HAP-1 (cell line): Measurements from ENCODE around the gene HENMT1.
"Not testable (repeated sequence)": the region's sequence is repeated elsewhere in the genome, so short reads cannot be mapped to it uniquely, and the experiment has no call there.

Experiments used
- DNase-seq, 2 experiments: peaks; one replicate each; pipeline ENCODE4 v3.0.0-alpha.2; 2016 to 2020; ENCODE audit warnings: low spot score in 2 of 2
- H3K27me3 ChIP-seq: fragments of 250-450 bp; sonication (Bioruptor Pico); 2 replicates; pipeline ENCODE4 v1.5.1; 2020; ENCODE audit warnings: low read depth, mild to moderate bottlenecking, moderate library complexity
- H3K36me3 ChIP-seq: fragments of 250-450 bp; sonication (Bioruptor Pico); replicated peaks from 2 replicates; pipeline ENCODE4 v1.5.1; 2020; ENCODE audit warnings: mild to moderate bottlenecking
- H3K4me1 ChIP-seq: fragments of 250-450 bp; sonication (Bioruptor Pico); 2 replicates; pipeline ENCODE4 v1.5.1; 2020; ENCODE audit warnings: mild to moderate bottlenecking
- H3K4me3 ChIP-seq: fragments of 250-450 bp; sonication (Bioruptor Pico); 2 replicates; pipeline ENCODE4 v1.5.1; 2020; ENCODE audit warnings: mild to moderate bottlenecking, moderate library complexity
- H3K9me3 ChIP-seq: fragments of 250-450 bp; sonication (Bioruptor Pico); 2 replicates; pipeline ENCODE4 v1.5.1; 2020; ENCODE audit warnings: mild to moderate bottlenecking, moderate library complexity
- in situ Hi-C: fragments of 300-500 bp; cut with MboI; formaldehyde crosslinking; loops from 3 replicates; pipeline ENCODE4 v1.14.3; 2020; ENCODE audit warnings: low sequenced_read_pairs, inconsistent platforms, mixed read lengths

The HENMT1 gene

DNA sequence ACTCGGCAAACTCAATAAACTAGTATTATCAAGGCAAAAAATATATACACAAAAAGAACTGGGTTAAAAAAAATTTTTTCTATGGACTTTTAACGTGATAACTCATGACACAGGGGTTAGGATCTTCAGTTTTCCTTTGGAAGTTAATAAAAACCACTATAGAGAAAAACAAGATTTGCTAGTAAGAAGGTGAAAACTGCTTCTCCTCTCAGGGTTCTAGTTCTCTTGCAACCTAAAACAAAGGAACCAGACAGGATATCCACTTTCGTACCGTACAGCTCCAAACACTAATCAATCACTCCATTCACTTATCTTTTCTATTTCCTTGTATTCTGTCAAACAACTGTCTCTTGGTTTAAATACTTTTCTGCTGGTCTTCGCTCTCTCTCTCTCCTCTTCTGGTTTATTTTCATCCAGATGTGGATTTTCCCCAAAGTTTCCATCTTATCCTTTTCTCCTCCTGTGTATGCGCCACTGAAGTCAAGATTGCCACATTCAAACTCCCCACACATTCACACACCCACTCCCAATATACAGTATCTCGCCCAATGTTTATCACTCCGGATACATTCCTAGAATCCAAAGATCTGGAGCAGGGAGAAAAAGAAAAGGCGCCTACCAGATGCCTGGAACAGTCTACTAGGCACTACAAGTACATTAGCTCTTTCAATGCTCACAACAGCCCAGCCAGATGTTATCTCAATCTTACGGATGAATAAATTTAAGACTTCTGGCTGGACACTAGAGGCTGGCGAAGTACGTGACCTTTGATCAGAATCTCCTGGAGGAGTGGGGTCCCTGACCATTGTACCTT lies 30.4 kb upstream of the HENMT1 start:
- peaks cover 17% of the 10 kb centered on the region for H3K36me3 ChIP-seq
- in situ Hi-C loops: no loop called here
- peak overlapping the region; percentile 92 for H3K4me3 ChIP-seq
- H3K4me1 ChIP-seq: peaks cover 19% of the 10 kb centered on the region
- no peak for DNase-seq
- H3K9me3 ChIP-seq: no peaks in the 10 kb centered on the region
- H3K27me3 ChIP-seq: no peaks in the 10 kb centered on the region

DNA sequence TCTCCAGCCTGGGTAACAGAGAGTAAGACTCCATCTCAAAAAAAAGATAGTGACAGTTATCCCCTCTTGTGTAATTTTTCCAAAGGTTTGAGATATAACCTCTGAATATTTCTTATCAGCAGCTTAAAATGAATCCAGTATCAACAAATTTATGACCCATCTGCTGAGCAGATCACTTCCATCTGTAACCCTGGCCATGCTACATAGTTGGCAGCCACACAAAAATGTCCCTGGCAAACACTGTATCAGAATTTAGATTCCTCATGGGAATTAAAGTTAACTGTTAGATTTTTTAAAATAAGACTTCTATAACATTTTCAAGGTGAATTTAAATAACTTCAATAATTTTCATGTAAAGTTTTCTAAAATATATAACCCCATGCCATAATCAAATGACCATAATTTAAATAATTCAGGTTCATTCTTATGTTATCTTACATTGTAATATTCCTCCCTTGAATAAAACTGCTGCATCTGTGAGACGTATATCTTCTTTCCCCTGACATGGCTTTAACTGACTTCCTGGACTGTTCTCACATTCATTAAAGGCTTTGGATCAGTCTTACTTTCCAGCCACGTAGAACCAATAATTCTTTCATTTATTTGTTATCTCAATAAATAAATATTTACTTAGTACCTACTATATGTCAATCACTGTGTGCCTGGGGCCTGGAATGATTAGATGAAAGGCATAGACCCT lies 25.9 kb upstream of the HENMT1 start:
- 0 out of 2 replicates have a peak, but pooled peaks cover 3% of the 10 kb centered on the region for H3K27me3 ChIP-seq
- H3K36me3 ChIP-seq: no peaks in the 10 kb centered on the region
- in situ Hi-C loops: no loop called here
- H3K4me1 ChIP-seq: peaks cover 8% of the 10 kb centered on the region
- DNase-seq: no peak
- no peak overlapping the region for H3K4me3 ChIP-seq
- H3K9me3 ChIP-seq: no peaks in the 10 kb centered on the region

- Histone ChIP-seq H3K27me3 (0 out of 2 replicates have a peak, but pooled peaks cover 3% of the 10 kb centered on the region), H3K4me3 (no peak overlapping the region), H3K4me1 (no peaks in the 10 kb centered on the region), H3K36me3 (no peaks in the 10 kb centered on the region), H3K9me3 (no peaks in the 10 kb centered on the region)
- in situ Hi-C loops: no loop called here
- no peak for DNase-seq
Measured at GRCh38 chr1:108685529-108685928, 24.6 kb upstream of the HENMT1 start.

DNA sequence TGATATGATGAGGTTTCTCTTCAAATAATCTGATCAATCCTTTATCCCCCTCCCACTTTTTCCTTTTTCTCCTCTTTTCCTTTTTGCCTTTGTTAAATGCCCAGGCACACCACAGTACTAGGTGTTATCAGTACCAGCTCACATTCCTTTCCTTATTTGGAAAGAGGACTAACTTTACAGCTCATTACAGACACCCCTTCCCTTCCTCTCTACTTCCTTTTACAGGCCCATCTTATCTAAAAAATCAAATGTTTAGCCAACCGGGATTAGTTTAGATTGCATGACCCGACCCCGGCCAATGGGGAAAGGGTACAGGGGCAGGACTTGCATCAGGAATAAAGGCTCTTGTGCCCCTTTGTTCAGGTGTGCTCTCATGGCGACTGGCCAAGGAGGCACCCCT lies 20.8 kb upstream of the HENMT1 start:
- H3K9me3 ChIP-seq, H3K36me3 ChIP-seq, DNase-seq, H3K27me3 ChIP-seq, H3K4me3 ChIP-seq, H3K4me1 ChIP-seq, in situ Hi-C loops: not testable (repeated sequence)

GRCh38 chr1:108679586-108680213 lies 18.8 kb upstream of the HENMT1 start:
- no peak for DNase-seq
- H3K4me3 ChIP-seq: no peak overlapping the region

DNA sequence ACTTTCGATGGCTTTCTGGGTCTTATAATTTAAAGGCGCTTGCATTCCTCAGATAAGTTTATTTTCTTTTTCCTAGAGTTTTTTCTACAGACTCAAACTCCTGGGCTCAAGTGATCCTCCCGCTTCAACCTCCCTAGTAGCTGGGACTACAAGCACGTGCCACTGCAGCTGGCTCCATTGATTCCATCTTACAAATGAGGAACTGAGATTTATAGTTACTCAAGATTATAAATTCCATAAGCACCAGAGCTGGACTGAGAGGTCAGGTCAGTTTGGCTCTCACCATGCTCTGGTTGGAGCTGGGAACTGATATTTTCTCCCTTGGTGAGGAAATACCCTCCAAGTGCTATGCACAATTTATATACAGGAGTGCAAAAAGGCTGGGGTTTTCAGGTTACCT lies 17.8 kb upstream of the HENMT1 start:
- Histone ChIP-seq H3K4me1 (no peaks in the 10 kb centered on the region), H3K36me3 (no peaks in the 10 kb centered on the region), H3K27me3 (no peaks in the 10 kb centered on the region), H3K9me3 (no peaks in the 10 kb centered on the region), H3K4me3 (no peak overlapping the region)
- in situ Hi-C loops: no loop called here
- DNase-seq: no peak

More at GRCh38 chr1:108679586-108680213, 18.8 kb upstream of the HENMT1 start:
- no peaks in the 10 kb centered on the region for H3K9me3 ChIP-seq
- no peaks in the 10 kb centered on the region for H3K4me1 ChIP-seq
- H3K27me3 ChIP-seq: no peaks in the 10 kb centered on the region
- H3K36me3 ChIP-seq: no peaks in the 10 kb centered on the region
- in situ Hi-C loops: no loop called here

DNA sequence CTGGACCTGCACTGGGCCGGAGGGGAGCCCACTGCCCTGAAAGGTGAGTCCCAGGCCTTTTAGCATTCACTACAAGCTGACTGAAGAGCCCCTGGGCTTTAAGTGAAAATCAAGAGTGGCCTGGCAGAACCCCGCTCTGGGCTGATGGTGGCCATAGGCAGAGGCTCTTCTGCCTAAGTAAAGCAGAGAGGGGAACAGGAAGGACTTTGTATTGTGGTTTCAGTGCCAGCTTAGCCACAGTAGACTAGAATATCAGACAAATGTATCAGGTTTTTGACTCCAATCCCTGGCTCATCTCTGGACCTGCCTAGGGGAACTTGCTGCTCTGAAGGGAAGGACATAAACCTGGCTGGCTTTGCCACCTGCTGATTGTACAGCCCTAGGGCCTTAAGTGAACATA lies 10.2 kb upstream of the HENMT1 start:
- H3K4me1 ChIP-seq: no peaks in the 10 kb centered on the region
- no peaks in the 10 kb centered on the region for H3K9me3 ChIP-seq
- DNase-seq: no peak
- H3K4me3 ChIP-seq: no peak overlapping the region
- H3K27me3 ChIP-seq: no peaks in the 10 kb centered on the region
- no peaks in the 10 kb centered on the region for H3K36me3 ChIP-seq
- in situ Hi-C loops: no loop called here

- in situ Hi-C loops: no loop called here
- no peaks in the 10 kb centered on the region for H3K36me3 ChIP-seq
- no peaks in the 10 kb centered on the region for H3K27me3 ChIP-seq
- H3K4me1 ChIP-seq: no peaks in the 10 kb centered on the region
- H3K9me3 ChIP-seq: no peaks in the 10 kb centered on the region
- DNase-seq: no peak
- no peak overlapping the region for H3K4me3 ChIP-seq
Measured at GRCh38 chr1:108670131-108670773, 9.4 kb upstream of the HENMT1 start.

GRCh38 chr1:108669679-108670078 lies 8.8 kb upstream of the HENMT1 start:
- Histone ChIP-seq H3K9me3 (no peaks in the 10 kb centered on the region), H3K27me3 (no peaks in the 10 kb centered on the region), H3K4me3 (no peak overlapping the region), H3K36me3 (no peaks in the 10 kb centered on the region), H3K4me1 (no peaks in the 10 kb centered on the region)
- in situ Hi-C loops: no loop called here
- DNase-seq: no peak

- in situ Hi-C loops: no loop called here
Measured at GRCh38 chr1:108668777-108669176, 7.9 kb upstream of the HENMT1 start.

GRCh38 chr1:108667422-108667821 lies 6.5 kb upstream of the HENMT1 start:
- in situ Hi-C loops, DNase-seq, H3K9me3 ChIP-seq: not testable (repeated sequence)

More at GRCh38 chr1:108668777-108669176, 7.9 kb upstream of the HENMT1 start:
- Histone ChIP-seq H3K27me3 (no peaks in the 10 kb centered on the region), H3K4me3 (no peak overlapping the region), H3K4me1 (no peaks in the 10 kb centered on the region), H3K36me3 (no peaks in the 10 kb centered on the region), H3K9me3 (no peaks in the 10 kb centered on the region)
- no peak for DNase-seq

DNA sequence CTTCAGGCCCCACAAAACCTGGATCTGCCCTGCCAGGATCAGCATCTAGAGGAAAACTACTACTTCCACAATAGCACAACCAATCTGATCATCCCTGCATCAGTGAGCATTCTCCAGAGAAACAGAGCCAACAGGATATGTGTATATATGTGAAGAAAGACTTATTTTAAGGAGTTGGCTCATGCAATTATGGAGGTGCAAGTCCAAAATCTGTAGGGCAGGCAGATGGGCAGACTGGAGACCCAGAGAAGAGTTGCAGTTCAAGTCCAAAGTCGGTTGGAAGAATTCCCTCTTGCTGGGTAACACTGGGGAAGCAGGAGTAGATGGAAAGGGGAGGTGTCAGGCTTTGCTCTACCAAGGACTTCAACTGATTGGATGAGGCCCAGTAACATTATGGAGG lies 4.9 kb upstream of the HENMT1 start:
- H3K4me1 ChIP-seq: no peaks in the 10 kb centered on the region
- in situ Hi-C loops: no loop called here
- H3K27me3 ChIP-seq: no peaks in the 10 kb centered on the region
- no peak overlapping the region for H3K4me3 ChIP-seq
- no peaks in the 10 kb centered on the region for H3K9me3 ChIP-seq
- no peak for DNase-seq
- no peaks in the 10 kb centered on the region for H3K36me3 ChIP-seq

More at GRCh38 chr1:108667422-108667821, 6.5 kb upstream of the HENMT1 start:
- H3K36me3 ChIP-seq, H3K27me3 ChIP-seq, H3K4me3 ChIP-seq, H3K4me1 ChIP-seq: not testable (repeated sequence)

DNA sequence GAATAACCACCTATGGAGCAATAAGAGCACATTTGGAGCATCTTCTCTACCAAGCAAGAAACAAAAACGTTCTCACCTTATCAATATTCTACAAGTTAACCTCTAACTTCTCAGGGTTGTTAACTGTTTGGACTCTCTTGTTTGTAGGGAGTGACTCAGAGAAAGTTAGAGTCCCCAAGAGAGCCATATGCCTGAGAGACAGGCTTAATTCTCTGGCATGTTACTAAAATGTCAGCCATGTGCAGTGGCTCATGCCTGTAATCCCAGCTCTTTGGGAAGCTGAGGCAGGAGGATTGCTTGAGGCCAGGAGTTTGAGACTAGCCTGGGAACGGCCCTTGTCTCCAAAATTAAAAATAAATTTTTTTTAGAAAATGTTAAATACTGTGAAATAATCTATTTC lies 4.2 kb upstream of the HENMT1 start:
- Histone ChIP-seq H3K4me3 (no peak overlapping the region), H3K4me1 (no peaks in the 10 kb centered on the region), H3K36me3 (no peaks in the 10 kb centered on the region), H3K9me3 (no peaks in the 10 kb centered on the region), H3K27me3 (no peaks in the 10 kb centered on the region)
- DNase-seq: no peak
- in situ Hi-C loops: no loop called here
